GM18870 (cell line): Measurements from ENCODE around the gene FOCAD.
A peak's percentile ranks its signal among the peaks of the same experiment; 100 is the strongest.

ENCODE experiments used
- ATAC-seq: cut with Tn5 transposase; IDR thresholded peaks from one replicate; pipeline ENCODE4 v1.9.1; 2021; ENCODE audit warnings: moderate library complexity; ENCODE audit not compliant: unreplicated experiment

Gene FOCAD

GRCh38 chr9:20681467-20681866, 2.6 kb upstream of the FOCAD start:
- ATAC-seq = no peak

- peak; percentile 36 for ATAC-seq
These were observed 566 bp upstream of the FOCAD start for GRCh38 chr9:20683351-20684034.

DNA sequence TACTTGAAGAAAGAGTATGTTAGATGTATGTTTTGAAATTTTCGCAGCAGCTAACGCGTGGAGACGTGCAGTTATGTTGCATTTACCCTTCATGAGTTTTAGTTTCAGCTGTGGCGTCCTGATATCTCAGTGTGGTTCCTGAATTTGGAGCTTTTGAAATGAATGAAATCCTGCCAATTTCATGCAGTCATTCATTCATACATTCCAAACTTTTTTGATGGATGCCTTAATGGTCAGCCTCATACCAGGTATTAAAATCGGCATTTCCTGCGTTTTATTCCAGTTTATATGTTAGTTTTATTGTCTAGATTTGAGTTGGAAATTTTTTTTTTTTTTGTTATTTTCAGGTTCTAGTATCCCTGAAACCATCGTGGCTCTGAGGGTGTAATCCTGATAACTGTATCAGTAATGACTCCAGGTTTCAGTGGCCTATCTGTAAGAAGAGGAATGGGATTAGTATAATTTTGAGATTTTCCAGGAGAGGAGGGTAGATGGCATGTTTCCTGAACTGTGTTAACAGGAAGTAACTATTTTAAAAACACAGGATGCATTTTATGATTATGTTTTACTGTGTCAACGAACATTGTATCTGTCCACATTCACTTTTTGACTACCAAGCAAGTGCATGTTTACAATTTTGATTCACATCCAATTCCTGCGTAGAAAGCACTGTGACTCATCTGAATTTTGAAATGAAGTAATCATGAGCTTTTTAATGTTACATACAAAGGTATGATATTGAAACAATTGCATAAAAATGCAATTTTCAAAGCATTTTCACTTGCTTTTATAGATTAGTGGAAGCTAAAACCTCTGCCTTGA, 1.0 kb downstream of the FOCAD start:
- no peak for ATAC-seq

- no peak for ATAC-seq
These were observed 1.7 kb downstream of the FOCAD start for GRCh38 chr9:20685769-20686168.

- ATAC-seq = no peak
These were observed 5.8 kb downstream of the FOCAD start for GRCh38 chr9:20689833-20690232.

- ATAC-seq = no peak
These were observed 8.5 kb downstream of the FOCAD start for GRCh38 chr9:20692554-20692953.

GRCh38 chr9:20693068-20693467, 9.0 kb downstream of the FOCAD start:
- ATAC-seq = no peak

DNA sequence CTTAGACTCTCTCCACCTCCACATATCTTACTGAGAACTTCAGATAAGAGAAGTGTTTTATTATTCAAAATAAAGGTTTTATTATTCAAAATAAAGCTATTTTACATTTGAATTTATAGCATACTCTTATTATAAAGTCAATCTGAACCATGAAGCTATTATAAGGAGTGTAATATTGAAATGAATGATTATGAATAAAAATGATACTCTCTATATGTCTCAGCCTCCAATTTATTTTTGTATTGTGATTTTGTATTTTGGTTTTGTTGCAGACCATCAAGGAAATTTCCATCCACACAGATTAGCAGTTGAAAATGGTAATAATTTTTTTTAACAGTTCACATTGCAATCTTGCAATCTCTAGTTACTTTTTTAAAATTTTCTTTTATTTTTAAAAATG, 10.2 kb downstream of the FOCAD start:
- no peak for ATAC-seq

DNA sequence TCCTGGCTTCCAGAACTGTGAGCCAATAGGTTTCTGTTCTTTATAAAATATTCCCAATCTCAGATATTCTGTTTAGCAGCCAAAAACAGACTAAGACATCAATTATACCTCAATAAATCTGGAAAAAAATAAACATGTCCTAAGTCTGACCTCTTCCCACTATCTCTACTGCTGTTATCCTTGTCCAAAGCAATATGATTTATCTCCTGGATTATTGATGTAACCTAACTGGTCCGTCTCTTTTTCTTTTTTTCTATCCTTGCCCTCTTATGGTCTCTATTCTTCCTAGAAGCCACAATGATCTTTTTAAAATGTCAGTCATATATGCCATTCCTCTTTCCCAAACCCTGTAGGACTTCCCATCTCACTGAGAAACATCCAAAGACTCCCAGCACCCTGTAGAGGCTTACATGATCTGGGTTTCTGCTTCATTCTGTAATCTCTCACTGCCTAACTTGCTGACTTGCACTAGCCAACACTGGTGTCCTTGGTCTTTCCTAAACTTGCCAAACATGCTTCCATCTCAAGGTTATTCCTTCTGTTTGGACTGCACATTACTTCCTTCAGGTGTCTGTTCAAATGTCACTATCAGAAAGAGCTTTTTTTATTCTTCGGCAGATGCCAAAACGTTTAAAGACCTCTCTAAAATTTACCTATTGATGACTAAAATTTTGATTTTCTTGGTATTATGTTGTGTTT, 13.1 kb downstream of the FOCAD start:
- no peak for ATAC-seq

DNA sequence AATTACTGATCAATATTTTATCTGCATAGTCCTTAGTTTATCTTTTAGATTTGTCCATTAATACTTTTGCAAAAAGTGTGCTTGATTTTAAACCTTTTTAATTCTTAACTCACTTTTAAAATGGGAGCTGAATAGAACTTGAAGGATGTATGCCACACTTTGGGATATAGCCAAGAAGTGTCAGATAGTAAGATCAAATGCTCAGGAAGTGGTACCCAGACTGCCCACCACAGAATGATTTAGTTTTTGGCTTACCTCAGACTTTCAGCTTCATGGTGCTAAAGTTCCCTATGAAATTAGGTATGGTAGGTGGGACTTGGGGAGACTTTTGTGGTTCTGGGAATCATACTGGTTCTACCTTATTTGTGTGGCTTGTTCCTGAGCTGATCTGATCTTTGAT, 14.7 kb downstream of the FOCAD start:
- ATAC-seq = no peak

DNA sequence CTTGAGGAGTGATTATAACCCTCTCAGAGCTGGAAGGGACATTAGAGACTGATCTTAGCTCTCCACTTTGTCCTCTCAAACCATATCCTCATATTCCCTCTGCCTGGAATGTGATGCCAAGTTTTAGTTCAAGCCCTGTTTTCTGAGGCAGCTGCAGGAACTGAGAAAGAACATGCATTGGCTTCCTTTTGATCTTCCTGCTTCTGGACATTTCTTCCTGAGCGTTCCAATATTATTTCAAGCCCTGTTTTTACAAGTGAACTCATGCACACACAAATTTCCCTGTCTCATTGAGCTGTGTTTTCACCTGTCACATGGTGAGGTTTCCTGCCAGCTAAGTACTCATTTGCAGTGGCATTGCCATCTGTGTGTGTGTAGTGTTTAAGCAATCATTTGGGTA, 17.0 kb downstream of the FOCAD start:
- ATAC-seq = no peak

DNA sequence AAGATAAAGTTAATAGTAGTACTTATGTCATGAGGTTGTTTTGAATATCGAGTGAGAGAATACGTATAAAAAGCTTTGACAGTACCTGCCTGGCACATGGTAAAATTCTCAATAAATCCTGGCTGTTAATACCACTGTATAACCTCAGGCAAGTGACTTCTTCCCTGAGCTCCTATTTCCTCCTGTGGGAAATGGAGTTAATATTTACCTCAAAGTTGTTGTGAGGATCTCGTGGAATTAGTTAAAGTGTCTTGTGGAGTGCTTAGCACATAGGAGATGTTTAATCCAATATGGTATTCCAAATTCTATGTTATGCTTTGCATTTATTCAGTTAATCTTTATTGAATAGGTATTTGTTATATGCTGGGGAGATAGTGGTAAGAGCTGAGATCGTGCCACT, 18.5 kb downstream of the FOCAD start:
- ATAC-seq = no peak

DNA sequence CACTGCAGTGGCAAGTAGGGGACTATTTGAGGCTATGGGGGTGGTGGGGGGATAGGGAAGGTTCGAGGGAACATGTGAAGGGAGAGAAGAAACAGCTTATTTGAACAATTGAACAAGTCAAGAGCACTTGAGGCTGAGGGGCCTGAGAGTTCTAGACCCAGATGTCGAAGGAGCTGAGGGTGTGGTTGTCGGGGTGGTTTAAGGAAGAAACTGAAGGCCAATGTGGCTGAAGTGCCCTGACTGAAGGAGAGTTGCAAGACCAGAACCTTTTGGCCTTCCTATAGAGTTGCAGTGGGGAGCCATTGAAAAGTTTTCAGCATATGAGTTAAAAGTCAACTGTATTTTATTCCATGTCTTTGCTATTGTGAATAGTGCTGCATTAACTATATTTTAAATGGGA, 19.1 kb downstream of the FOCAD start:
- ATAC-seq = no peak

- ATAC-seq = no peak
These were observed 23.6 kb downstream of the FOCAD start for GRCh38 chr9:20707708-20708107.

DNA sequence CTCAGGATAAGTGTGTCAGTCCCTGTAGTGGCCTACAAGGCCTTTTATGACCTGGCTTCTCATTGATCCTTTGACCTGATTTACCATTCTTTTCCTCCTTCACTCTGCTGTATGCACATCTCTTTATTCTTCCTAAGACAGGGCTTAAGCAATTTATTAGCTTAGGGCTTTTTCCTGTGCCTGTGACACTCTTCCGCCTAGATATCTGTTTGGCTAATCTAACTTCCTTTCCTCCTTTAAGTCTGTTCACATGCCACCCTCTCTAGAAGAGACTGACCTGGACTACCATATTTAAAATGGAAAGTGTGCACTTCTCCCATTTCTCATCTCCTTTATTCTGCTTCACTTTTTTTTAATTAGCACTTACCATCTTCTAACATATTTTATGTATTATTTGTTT, 29.1 kb downstream of the FOCAD start:
- no peak for ATAC-seq

GRCh38 chr9:20714442-20715415, 30.7 kb downstream of the FOCAD start:
- ATAC-seq = no peak

GRCh38 chr9:20722221-20722620, 38.2 kb downstream of the FOCAD start:
- ATAC-seq = no peak

- no peak for ATAC-seq
These were observed 41.6 kb downstream of the FOCAD start for GRCh38 chr9:20725675-20726074.

DNA sequence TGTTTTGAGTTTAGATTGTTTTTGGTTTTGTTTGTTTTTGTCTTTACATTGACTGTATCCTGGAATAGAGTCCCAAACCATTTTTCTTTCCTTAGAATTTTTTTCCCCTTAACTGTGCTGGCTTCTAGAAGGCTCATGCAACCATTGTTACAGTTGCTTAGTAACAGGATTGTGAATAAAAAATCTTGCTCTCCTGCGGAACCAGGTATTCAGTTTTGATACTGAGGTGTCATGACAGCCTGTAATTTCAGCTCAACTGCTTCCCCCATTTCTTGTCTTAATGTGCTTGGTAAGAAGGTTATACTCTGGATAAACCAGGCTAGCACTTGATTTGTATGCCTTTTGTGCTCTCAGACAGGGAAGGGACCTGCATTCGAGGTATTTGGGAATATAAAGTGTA, 42.1 kb downstream of the FOCAD start:
- no peak for ATAC-seq

- no peak for ATAC-seq
These were observed 44.6 kb downstream of the FOCAD start for GRCh38 chr9:20728493-20729220.
